Endothelial cell of umbilical vein (primary cell): ENCODE results near the gene HMGCS2. TPM values are rescaled to one million over a fixed set of nuclear protein-coding genes. Genes with fewer than 3 reads are reported as not detected.

Experiments
- BruUV-seq: library from RNA; stranded (reverse); fragments of 400-500 nt; replicated peaks from 2 replicates; lab custom pipeline; 2021; lab: Mats Ljungman, UMichigan
- CTCF ChIA-PET: fragments of 300-600, 350-600 bp; sonication (Branson Sonifier 250); formaldehyde crosslinking; loops from one replicate; lab custom pipeline; 2021; ENCODE audit warnings: antibody characterized with exemption, inconsistent platforms; lab: Charles Lee
- POLR2A ChIA-PET: fragments of 300-600, 350-600 bp; sonication (Branson Sonifier 250); formaldehyde crosslinking; loops from one replicate; lab custom pipeline; 2021; ENCODE audit warnings: antibody characterized with exemption, inconsistent platforms; lab: Charles Lee
- DNase-seq: peaks from one replicate; pipeline ENCODE4 v3.0.0-alpha.2; 2011; ENCODE audit warnings: low read depth, low spot score
- FAIRE-seq: peaks from 2 replicates; lab custom pipeline; 2011; peaks lifted over from hg19 to GRCh38; lab: Jason Lieb, UNC
- H2AFZ ChIP-seq: 2 replicates; pipeline ENCODE4 v1.6.0; 2012; ENCODE audit warnings: low read depth, low read length, control low read depth, inconsistent platforms
- H3K27ac ChIP-seq: 2 replicates; pipeline ENCODE4 v1.5.1; 2011; ENCODE audit warnings: low read depth, mild to moderate bottlenecking, control low read depth, low read length, moderate library complexity; ENCODE audit not compliant: insufficient read depth
- H3K27me3 ChIP-seq, 2 experiments: 2 replicates each; pipeline versions ENCODE4 v1.6.0 to v1.6.1; 2011; ENCODE audit warnings: low read length in 2 of 2, mixed read lengths in 1 of 2; ENCODE audit not compliant: control insufficient read depth in 2 of 2, insufficient read depth in 2 of 2
- H3K36me3 ChIP-seq, 2 experiments: 2 replicates in 1 of 2; 3 replicates in 1 of 2; pipeline ENCODE4 v1.5.1; 2011; ENCODE audit warnings: low read length in 2 of 2, mild to moderate bottlenecking in 1 of 2, moderate library complexity in 1 of 2; ENCODE audit not compliant: control insufficient read depth in 2 of 2, insufficient read depth in 2 of 2; ENCODE audit errors: extremely low read depth in 1 of 2
- H3K4me1 ChIP-seq: 3 replicates; pipeline ENCODE4 v1.5.1; 2011; ENCODE audit warnings: mild to moderate bottlenecking, low read length; ENCODE audit not compliant: control insufficient read depth, insufficient read depth; ENCODE audit errors: extremely low read depth
- H3K4me2 ChIP-seq: 2 replicates; pipeline ENCODE4 v1.6.1; 2011; ENCODE audit warnings: low read length, control low read depth, mixed read lengths; ENCODE audit not compliant: insufficient read depth
- H3K4me3 ChIP-seq, 3 experiments: fragments of 200-600 bp in 1 of 3; sonication (generic), shearing (Covaris generic) in 1 of 3; replicated peaks in 1 of 3; 2 replicates each; pipeline ENCODE4 v1.5.1; 2011 to 2016; ENCODE audit warnings: control low read depth in 3 of 3, low read length in 3 of 3, mild to moderate bottlenecking in 2 of 3, inconsistent platforms in 1 of 3, low read depth in 1 of 3, moderate library complexity in 1 of 3; ENCODE audit not compliant: insufficient read depth in 1 of 3
- H3K79me2 ChIP-seq: 2 replicates; pipeline ENCODE4 v1.6.0; 2012; ENCODE audit warnings: low read length, inconsistent platforms; ENCODE audit not compliant: control insufficient read depth, insufficient read depth
- H3K9ac ChIP-seq: replicated peaks from 2 replicates; pipeline ENCODE3; 2011; ENCODE audit warnings: low read length, control low read depth; ENCODE audit not compliant: insufficient read depth; ENCODE audit errors: extremely low read depth
- H3K9me1 ChIP-seq: replicated peaks from 3 replicates; pipeline ENCODE4 v1.6.0; 2011; ENCODE audit warnings: mild to moderate bottlenecking, low read length; ENCODE audit not compliant: control insufficient read depth, insufficient read depth; ENCODE audit errors: extremely low read depth
- H3K9me3 ChIP-seq: replicated peaks from 2 replicates; pipeline ENCODE4 v1.5.1; 2012; ENCODE audit warnings: low read length, inconsistent platforms; ENCODE audit not compliant: control insufficient read depth, insufficient read depth
- H4K20me1 ChIP-seq: replicated peaks from 2 replicates; pipeline ENCODE3; 2011; ENCODE audit warnings: mild to moderate bottlenecking, low read length; ENCODE audit not compliant: control insufficient read depth, insufficient read depth; ENCODE audit errors: extremely low read depth
- EZH2 ChIP-seq: IDR thresholded peaks from 2 replicates; pipeline ENCODE4 v1.6.1; 2012; ENCODE audit warnings: borderline replicate concordance, low read depth, mild to moderate bottlenecking, moderate library complexity, low read length, inconsistent platforms; ENCODE audit not compliant: severe bottlenecking
- JUN ChIP-seq: IDR thresholded peaks from 2 replicates; pipeline ENCODE4 v1.6.1; 2011; ENCODE audit warnings: borderline replicate concordance, low read depth; ENCODE audit not compliant: insufficient read length, insufficient read depth
- MAX ChIP-seq: IDR thresholded peaks from 2 replicates; pipeline ENCODE4 v1.6.1; 2011; ENCODE audit not compliant: insufficient read depth, insufficient read length
- MYC ChIP-seq: IDR thresholded peaks from one replicate; pipeline ENCODE4 v1.6.1; 2011; ENCODE audit warnings: mild to moderate bottlenecking, low read depth, low read length
- dilution Hi-C: fragments of 300-500 bp; cut with MboI; formaldehyde crosslinking; loops from one replicate; pipeline ENCODE4 v1.15.0; 2019; ENCODE audit warnings: low sequenced_read_pairs; ENCODE audit not compliant: extremely low pct_ligation_motif_present
- intact Hi-C: fragments of 100-400 bp; cut with micrococcal nuclease; formaldehyde crosslinking; loops from one replicate; pipeline ENCODE4 v1.10.0; 2022
- polyA plus RNA-seq, 4 experiments: library from polyadenylated mRNA; depleted of rRNA in 3 of 4; stranded (reverse) in 3 of 4; unstranded in 1 of 4; fragments of >200 nt; gene quantifications; 2 replicates each; pipeline versions ENCODE4 v1.2.1 to v1.2.3, GENCODE V29; 2011 to 2012; ENCODE audit warnings: missing spikeins in 1 of 4
- total RNA-seq: library from RNA; stranded (reverse); gene quantifications from 2 replicates; pipeline ENCODE4 v1.2.3, GENCODE V29; 2021
- TF ChIP-seq, protein P1 (sequence below), 2 donors: IDR thresholded peaks; 1 replicate in 1 of 2; 2 replicates in 1 of 2; pipeline ENCODE4 v1.5.1; 2011; ENCODE audit warnings: low read length in 2 of 2, mild to moderate bottlenecking in 2 of 2, moderate library complexity in 2 of 2, control low read depth in 1 of 2, inconsistent platforms in 1 of 2, low read depth in 1 of 2; ENCODE audit not compliant: insufficient read depth in 1 of 2; ENCODE audit errors: extremely low read depth in 1 of 2

Gene HMGCS2
- total and polyA plus RNA-seq, 2 donors (not counting 3 experiments of a cell fraction or from before 2014, with no cell fraction given): not detected

DNA sequence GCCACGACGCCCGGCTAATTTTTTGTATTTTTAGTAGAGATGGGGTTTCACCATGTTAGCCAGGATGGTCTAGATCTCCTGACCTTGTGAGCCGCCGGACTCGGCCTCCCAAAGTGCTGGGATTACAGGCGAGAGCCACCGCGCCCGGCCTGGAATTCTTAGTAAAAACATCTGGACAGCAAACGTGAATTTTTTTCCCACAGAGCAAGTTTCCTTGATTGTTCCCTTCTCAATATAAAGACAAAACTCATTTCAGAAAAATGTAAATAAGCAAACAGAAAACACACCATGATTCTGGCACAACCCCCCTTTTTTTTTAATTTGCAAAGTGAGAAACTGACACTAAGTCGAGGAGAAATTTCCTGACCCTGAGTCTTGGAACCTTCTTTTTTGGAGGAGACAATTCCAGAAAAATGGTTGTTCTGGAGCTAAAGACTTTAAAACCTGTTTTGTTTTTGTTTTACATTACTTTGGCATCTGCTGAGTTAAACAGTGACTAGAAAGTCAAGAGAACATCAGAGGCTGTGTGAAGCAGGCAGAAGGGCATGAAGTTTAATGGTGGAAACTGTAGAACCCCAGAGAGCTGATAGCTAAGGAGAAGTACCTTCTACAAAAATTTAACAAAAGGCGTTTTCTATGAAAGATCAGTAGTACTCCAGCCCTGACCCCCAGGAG is 10.3 kb upstream of the HMGCS2 start:
- Histone ChIP-seq H3K9me3 (no peaks in the 10 kb centered on the region), H3K9me1 (no peaks in the 10 kb centered on the region), H3K4me2 (no peak overlapping the region), H3K4me1 (no peaks in the 10 kb centered on the region), H3K27ac (no peak overlapping the region), H3K79me2 (no peaks in the 10 kb centered on the region), H2AFZ (no peak overlapping the region), H3K27me3 (peaks cover 13 to 16% of the 10 kb centered on the region in 2 experiments), H4K20me1 (no peaks in the 10 kb centered on the region), H3K36me3 (no peaks in the 10 kb centered on the region), H3K4me3 (no peak overlapping the region), H3K9ac (no peak overlapping the region)
- dilution Hi-C loops: no loop called here
- ChIA-PET POLR2A (no interaction called here), CTCF (interaction anchor here (0.9 to 2.9 kb wide), 2 partner anchors 30 to 34 kb away, joined by 3 to 11 read pairs; no protein-coding TSS in a partner anchor)
- TF ChIP-seq, protein P1, sequence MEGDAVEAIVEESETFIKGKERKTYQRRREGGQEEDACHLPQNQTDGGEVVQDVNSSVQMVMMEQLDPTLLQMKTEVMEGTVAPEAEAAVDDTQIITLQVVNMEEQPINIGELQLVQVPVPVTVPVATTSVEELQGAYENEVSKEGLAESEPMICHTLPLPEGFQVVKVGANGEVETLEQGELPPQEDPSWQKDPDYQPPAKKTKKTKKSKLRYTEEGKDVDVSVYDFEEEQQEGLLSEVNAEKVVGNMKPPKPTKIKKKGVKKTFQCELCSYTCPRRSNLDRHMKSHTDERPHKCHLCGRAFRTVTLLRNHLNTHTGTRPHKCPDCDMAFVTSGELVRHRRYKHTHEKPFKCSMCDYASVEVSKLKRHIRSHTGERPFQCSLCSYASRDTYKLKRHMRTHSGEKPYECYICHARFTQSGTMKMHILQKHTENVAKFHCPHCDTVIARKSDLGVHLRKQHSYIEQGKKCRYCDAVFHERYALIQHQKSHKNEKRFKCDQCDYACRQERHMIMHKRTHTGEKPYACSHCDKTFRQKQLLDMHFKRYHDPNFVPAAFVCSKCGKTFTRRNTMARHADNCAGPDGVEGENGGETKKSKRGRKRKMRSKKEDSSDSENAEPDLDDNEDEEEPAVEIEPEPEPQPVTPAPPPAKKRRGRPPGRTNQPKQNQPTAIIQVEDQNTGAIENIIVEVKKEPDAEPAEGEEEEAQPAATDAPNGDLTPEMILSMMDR (IDR thresholded peaks at IDR 0.05; ENCODE audit: extremely low read depth in 1 of 2, insufficient read depth in 1 of 2, low read depth in 1 of 2, low read length in 2 of 2): no peak
- FAIRE-seq (no peak), DNase-seq (no peak)
- intact Hi-C loops: no loop called here
- no TSS peak for BruUV-seq

DNA sequence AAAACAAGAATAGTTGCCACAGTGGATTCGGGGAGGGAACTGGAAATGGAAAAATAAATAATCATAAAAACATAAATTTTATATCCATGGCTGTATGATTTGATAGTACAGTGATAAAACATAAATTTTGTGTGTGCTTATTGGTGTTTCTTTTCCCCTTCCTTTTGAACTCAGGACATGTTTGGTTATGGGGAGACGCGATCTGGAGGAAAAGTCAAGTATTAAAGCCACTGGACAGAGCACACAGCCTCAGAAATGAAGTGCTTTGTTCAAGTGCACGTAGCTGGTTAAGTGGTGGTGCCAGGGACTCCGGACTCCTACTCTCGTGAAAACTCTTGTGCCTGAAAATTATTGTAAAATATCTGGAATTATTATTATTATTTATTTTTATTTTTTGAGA is 9.7 kb upstream of the HMGCS2 start:
- FAIRE-seq (no peak), DNase-seq (no peak)
- Histone ChIP-seq H3K4me1 (no peaks in the 10 kb centered on the region), H2AFZ (no peak overlapping the region), H3K9me1 (no peaks in the 10 kb centered on the region), H3K4me3 (no peak overlapping the region), H3K4me2 (no peak overlapping the region), H4K20me1 (no peaks in the 10 kb centered on the region), H3K9me3 (no peaks in the 10 kb centered on the region), H3K27me3 (peaks cover 18 to 21% of the 10 kb centered on the region in 2 experiments), H3K36me3 (no peaks in the 10 kb centered on the region), H3K27ac (no peak overlapping the region), H3K9ac (no peak overlapping the region), H3K79me2 (no peaks in the 10 kb centered on the region)
- dilution Hi-C loops (no loop called here), intact Hi-C loops (no loop called here)
- ChIA-PET POLR2A (no interaction called here), CTCF (interaction anchor here (2.9 kb wide), 1 partner anchor 30 kb away, joined by 11 read pairs; no protein-coding TSS in a partner anchor)
- TF ChIP-seq MAX (no peak), MYC (no peak), JUN (no peak), EZH2 (no peak)
- TF ChIP-seq, protein P1 (IDR thresholded peaks at IDR 0.05; ENCODE audit: extremely low read depth in 1 of 2, insufficient read depth in 1 of 2, low read depth in 1 of 2, low read length in 2 of 2): no peak
- BruUV-seq: no TSS peak
